H54 (cell line): Measurements from ENCODE around the gene ZBTB44.
"Not testable (repeated sequence)": the region's sequence is repeated elsewhere in the genome, so short reads cannot be mapped to it uniquely, and the experiment has no call there.

ENCODE experiments used
- DNase-seq: peaks from one replicate; pipeline ENCODE4 v3.0.0; 2011; ENCODE audit warnings: low spot score, mixed read lengths; ENCODE audit not compliant: insufficient read length
- FAIRE-seq: peaks from 3 replicates; lab custom pipeline; 2011; peaks lifted over from hg19 to GRCh38; lab: Jason Lieb, UNC
- POLR2A ChIP-seq: IDR thresholded peaks from 2 replicates; pipeline ENCODE4 v1.6.1; 2011; ENCODE audit warnings: low read depth, mild to moderate bottlenecking, low read length

ZBTB44 gene

DNA sequence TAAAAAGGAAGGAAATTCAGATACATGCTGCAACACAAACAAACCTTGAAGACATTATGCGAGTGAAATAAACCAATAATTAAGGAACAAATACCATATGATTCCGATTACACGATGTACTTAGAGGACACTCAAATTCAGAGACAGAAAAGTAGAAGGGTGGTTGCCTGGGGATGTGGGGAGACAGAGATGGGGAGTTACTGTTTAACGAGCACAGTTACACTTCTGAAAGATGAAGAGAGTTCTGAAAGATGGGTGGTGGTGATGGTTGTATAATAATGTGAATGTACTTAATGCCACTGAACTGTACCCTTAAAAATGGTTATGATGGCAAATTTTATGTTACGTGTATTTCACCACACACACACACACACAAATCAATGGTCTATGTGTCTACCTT is 14.7 kb downstream of the ZBTB44 start:
- no peak for FAIRE-seq
- DNase-seq, result no peak
- no peak for TF ChIP-seq POLR2A

GRCh38 chr11:130295657-130296056 is 19.1 kb downstream of the ZBTB44 start:
- TF ChIP-seq POLR2A, result no peak
- FAIRE-seq (no peak), DNase-seq (no peak)

GRCh38 chr11:130282111-130282510 is 32.6 kb downstream of the ZBTB44 start:
- TF ChIP-seq POLR2A, result no peak
- no peak for FAIRE-seq
- no peak for DNase-seq

GRCh38 chr11:130281341-130281740 is 33.4 kb downstream of the ZBTB44 start:
- not testable (repeated sequence) for DNase-seq, FAIRE-seq

DNA sequence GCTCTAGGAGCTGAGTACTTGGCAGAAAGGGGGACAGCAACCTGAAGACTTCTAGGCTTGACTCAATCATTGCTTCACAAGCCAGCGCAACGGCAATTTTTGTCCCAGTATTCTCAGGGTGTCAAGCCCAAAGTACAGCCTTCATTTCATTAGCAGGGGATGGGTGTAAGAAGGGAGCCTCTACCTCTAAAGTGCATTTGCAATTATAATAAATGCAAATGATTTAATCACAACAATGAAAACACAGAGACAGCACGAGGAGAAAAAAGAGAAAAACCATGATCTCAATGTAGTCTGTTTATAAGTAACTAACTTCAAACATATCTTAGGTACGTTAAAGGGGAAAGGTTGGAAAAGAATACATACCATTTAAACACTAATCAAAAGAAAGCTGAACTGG is 34.7 kb downstream of the ZBTB44 start:
- DNase-seq (no peak), FAIRE-seq (no peak)
- no peak for TF ChIP-seq POLR2A

DNA sequence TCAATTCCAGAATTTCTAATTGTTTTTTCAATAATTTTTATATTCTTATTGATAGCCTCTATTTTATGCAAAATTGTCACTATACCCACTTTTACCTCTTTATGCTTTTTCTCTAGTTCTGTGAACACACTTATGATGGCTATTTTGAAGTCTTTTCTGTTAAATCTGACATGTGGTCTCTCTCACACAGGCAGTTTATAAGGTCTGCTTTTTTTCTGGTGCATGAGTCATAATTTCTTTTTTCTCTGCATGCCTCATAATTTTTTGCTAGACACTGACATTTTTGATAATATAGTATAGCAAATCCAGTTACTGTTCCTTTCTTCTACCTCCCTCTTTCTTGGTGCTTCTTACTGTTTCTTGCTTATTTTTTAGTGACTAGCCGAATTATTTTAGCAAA is 36.0 kb downstream of the ZBTB44 start:
- no peak for TF ChIP-seq POLR2A
- no peak for DNase-seq
- no peak for FAIRE-seq

DNA sequence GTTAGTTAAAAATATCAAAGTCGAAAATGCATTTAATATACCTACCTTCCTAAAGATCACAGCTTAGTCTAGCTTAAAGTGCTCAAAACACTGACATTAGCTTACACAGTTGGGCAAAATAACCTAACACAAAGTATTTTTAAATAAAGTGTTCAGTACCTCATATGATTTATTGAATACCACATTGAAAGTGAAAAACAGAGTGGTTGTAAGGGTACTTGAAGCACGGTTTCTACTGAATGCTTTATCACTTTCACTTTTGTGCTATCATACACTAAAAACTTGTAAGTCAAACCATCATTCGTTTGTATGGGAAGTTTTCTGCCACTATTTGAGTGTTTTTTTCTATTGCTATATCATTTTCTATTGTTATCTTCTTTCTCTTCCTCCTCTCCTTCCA is 36.6 kb downstream of the ZBTB44 start:
- DNase-seq (no peak), FAIRE-seq (no peak)
- TF ChIP-seq POLR2A, result no peak

DNA sequence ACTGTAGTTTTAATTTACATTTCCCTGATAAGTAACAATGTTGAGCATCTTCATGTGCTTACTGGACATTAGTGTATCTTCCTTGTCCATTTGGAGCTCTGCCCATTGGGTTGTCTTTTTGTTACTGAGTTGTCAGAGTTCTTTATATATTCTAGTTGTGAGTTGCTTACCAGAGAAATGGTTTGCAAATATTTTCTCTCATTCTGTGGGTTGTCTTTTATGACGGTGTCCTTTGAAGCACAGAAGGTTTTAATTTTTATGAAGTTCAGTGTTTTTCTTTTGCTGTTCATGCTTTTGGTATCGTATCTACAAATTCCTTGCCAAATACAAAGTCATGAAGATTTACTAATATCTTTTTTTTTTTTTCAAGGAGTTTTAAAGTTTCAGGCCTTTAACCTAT is 42.4 kb downstream of the ZBTB44 start:
- FAIRE-seq (no peak), DNase-seq (no peak)
- TF ChIP-seq POLR2A, result no peak

GRCh38 chr11:130269326-130269943 is 45.3 kb downstream of the ZBTB44 start:
- FAIRE-seq, result no peak

DNA sequence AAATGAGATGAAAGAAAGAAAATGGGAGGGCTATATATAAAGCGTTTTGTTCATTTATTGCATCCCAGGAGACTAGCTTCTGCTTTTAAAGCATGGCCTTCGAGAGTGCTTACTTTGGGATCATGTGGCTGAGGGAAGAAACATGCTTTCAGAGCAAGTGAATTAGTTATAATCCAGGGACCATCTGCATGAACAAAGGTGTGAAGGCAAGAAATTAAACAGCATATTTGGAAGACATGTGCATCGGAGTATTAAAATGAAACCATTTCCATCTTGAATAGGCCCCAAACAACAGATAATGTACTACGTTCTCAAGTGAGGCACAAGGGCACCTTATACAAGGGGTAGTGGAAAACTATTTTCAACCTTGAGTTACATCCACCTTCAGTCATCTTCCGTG is 51.4 kb downstream of the ZBTB44 start:
- DNase-seq (no peak), FAIRE-seq (no peak)
- no peak for TF ChIP-seq POLR2A

More at GRCh38 chr11:130269326-130269943, 45.3 kb downstream of the ZBTB44 start:
- DNase-seq, result no peak
- no peak for TF ChIP-seq POLR2A

- no peak for DNase-seq
- no peak for TF ChIP-seq POLR2A
- FAIRE-seq, result no peak
These were observed 52.3 kb downstream of the ZBTB44 start for GRCh38 chr11:130262424-130262823.

- TF ChIP-seq POLR2A, result no peak
- no peak for DNase-seq
- no peak for FAIRE-seq
These were observed 53.1 kb downstream of the ZBTB44 start for GRCh38 chr11:130261571-130261970.

DNA sequence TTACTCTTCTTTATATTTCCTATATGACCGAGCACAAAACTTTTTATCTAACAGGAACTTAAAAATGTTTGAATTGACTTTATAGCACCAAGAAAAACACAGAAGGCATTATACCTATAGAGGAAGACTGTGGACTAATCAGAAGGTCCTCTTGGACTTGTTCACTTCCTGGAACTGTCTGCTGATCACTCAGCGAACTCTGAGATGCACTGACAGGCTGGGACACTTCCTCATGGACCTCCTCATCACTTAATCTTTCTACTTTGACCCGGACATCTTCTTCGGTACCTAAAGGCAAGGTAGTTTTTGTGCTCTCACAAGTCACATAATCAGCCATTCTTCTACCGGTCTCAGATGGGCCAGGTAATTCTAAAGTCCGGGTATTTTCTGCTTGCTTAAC is 54.0 kb downstream of the ZBTB44 start:
- FAIRE-seq (no peak), DNase-seq (no peak)
- no peak for TF ChIP-seq POLR2A

DNA sequence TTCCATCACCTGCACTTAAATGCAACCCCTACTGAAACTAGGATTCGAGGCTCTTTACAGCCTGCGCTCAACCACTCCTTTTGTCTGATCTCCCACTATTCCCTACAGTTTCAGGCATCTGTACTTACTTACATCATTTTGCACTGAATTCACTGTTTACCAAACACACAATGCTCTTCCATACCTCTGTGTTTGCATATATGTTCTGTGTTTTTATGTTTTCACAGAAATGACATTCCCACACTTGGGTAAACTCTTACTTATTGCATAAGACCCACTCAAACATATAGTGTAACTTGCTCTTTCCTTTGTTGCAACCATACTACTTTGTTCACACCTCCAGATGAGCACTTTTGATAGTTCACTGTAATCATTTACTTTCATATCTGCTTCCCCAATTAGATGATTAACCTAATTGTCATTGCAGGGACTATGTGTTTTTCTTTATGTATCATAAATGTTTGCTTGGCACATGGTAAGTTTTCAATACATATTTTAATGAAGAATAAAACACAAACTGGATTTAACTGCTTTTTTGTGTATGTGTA is 54.6 kb downstream of the ZBTB44 start:
- DNase-seq, result no peak
- no peak for FAIRE-seq
- TF ChIP-seq POLR2A, result no peak

DNA sequence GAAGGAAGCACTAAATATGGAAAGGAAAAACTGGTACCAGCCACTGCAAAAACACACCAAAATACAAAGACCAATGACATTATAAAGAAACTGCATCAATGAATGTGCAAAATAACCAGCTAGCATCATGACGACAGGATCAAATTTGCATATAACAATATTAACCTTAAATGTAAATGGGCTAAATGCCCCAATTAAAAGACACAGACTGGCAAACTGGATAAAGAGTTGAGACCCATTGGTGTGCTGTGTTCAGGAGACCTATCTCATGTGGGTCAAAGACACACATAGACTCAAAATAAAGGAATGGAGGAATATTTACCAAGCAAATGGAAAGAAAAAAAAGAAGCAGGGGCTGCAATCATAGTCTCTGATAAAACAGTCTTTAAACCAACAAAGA is 63.0 kb downstream of the ZBTB44 start:
- not testable (repeated sequence) for DNase-seq, FAIRE-seq

GRCh38 chr11:130249929-130250328 is 64.8 kb downstream of the ZBTB44 start:
- not testable (repeated sequence) for FAIRE-seq, DNase-seq
